Measurements from ENCODE around the gene MTR. TPM values are rescaled to one million over a fixed set of nuclear protein-coding genes. Genes with fewer than 3 reads are reported as not detected.

Gene MTR
- total and polyA plus RNA-seq, 4 donors = 2.5 to 19.0 (median 8.6) TPM

DNA sequence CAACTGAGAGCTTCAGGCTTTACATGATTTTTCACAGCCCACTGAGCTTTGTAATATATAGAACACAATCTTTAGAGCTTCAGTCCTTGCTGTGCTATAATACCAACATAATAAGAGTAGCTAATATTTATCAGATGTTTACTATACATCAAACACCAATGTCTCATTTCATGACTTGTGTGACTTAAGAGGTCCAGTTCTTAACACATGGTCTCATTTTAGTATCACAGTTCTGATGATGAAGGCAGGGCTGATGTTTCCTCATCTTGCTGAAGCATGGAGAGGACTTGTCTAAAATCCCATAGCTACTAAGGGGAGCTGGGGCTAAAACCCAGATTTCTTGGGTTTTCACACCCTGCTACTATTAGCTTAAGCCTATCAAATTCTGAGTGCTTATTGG, 5.5 kb downstream of the MTR start:
- Histone ChIP-seq H3K9me3 (ENCODE audit: control insufficient read depth in 4 of 4, low read length in 3 of 4) (no peaks in the 10 kb centered on the region), H3K4me1 (ENCODE audit: control insufficient read depth in 4 of 4, insufficient read depth in 4 of 4, low read length in 3 of 4) (peaks cover 0 to 15% (median 4%) of the 10 kb centered on the region in 4 donors), H3K4me3 (ENCODE audit: low read depth in 1 of 3, low read length in 3 of 3) (no peak overlapping the region), H3K27me3 (ENCODE audit: control insufficient read depth in 4 of 4, insufficient read depth in 4 of 4, low read length in 3 of 4) (no peaks in the 10 kb centered on the region), H3K27ac (ENCODE audit: low read depth in 1 of 2, low read length in 2 of 2) (no peak overlapping the region), H3K9ac (ENCODE audit: low read depth in 1 of 2, low read length in 2 of 2) (no peak overlapping the region), H3K36me3 (ENCODE audit: control insufficient read depth in 4 of 4, insufficient read depth in 3 of 4, low read depth in 1 of 4, low read length in 3 of 4) (peaks cover 0 to 6% (median 4%) of the 10 kb centered on the region in 4 donors)
- no peak for TF ChIP-seq YY1 (IDR thresholded peaks at IDR 0.05)
- TF ChIP-seq JUND (IDR thresholded peaks at IDR 0.05) = no peak
- no peak for TF ChIP-seq HNF4A (conservative IDR thresholded peaks at IDR 0.05)
- no peak for TF ChIP-seq SP1 (IDR thresholded peaks at IDR 0.05)
- TF ChIP-seq GABPA (IDR thresholded peaks at IDR 0.05 in 1 of 2, conservative IDR thresholded peaks at IDR 0.05 in 1 of 2) = no peak
- no peak for TF ChIP-seq HNF4G (IDR thresholded peaks at IDR 0.05)
- TF ChIP-seq, protein P1, sequence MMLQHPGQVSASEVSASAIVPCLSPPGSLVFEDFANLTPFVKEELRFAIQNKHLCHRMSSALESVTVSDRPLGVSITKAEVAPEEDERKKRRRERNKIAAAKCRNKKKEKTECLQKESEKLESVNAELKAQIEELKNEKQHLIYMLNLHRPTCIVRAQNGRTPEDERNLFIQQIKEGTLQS (IDR thresholded peaks at IDR 0.05) = no peak
- no peak for TF ChIP-seq TAF1 (conservative IDR thresholded peaks at IDR 0.05)
- TF ChIP-seq, protein P2, sequence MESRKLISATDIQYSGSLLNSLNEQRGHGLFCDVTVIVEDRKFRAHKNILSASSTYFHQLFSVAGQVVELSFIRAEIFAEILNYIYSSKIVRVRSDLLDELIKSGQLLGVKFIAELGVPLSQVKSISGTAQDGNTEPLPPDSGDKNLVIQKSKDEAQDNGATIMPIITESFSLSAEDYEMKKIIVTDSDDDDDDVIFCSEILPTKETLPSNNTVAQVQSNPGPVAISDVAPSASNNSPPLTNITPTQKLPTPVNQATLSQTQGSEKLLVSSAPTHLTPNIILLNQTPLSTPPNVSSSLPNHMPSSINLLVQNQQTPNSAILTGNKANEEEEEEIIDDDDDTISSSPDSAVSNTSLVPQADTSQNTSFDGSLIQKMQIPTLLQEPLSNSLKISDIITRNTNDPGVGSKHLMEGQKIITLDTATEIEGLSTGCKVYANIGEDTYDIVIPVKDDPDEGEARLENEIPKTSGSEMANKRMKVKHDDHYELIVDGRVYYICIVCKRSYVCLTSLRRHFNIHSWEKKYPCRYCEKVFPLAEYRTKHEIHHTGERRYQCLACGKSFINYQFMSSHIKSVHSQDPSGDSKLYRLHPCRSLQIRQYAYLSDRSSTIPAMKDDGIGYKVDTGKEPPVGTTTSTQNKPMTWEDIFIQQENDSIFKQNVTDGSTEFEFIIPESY (IDR thresholded peaks at IDR 0.05) = no peak
- no peak for TF ChIP-seq RAD21 (IDR thresholded peaks at IDR 0.05)
- TF ChIP-seq, protein P3, sequence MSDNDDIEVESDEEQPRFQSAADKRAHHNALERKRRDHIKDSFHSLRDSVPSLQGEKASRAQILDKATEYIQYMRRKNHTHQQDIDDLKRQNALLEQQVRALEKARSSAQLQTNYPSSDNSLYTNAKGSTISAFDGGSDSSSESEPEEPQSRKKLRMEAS (IDR thresholded peaks at IDR 0.05) = no peak
- no peak for TF ChIP-seq FOXA2 (IDR thresholded peaks at IDR 0.05)
- TF ChIP-seq, protein P4, sequence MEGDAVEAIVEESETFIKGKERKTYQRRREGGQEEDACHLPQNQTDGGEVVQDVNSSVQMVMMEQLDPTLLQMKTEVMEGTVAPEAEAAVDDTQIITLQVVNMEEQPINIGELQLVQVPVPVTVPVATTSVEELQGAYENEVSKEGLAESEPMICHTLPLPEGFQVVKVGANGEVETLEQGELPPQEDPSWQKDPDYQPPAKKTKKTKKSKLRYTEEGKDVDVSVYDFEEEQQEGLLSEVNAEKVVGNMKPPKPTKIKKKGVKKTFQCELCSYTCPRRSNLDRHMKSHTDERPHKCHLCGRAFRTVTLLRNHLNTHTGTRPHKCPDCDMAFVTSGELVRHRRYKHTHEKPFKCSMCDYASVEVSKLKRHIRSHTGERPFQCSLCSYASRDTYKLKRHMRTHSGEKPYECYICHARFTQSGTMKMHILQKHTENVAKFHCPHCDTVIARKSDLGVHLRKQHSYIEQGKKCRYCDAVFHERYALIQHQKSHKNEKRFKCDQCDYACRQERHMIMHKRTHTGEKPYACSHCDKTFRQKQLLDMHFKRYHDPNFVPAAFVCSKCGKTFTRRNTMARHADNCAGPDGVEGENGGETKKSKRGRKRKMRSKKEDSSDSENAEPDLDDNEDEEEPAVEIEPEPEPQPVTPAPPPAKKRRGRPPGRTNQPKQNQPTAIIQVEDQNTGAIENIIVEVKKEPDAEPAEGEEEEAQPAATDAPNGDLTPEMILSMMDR (IDR thresholded peaks at IDR 0.05; ENCODE audit: low read depth, low read length, missing input control) = no peak
- no peak for TF ChIP-seq EGR1 (IDR thresholded peaks at IDR 0.05; ENCODE audit: low read depth in 2 of 2)
- TF ChIP-seq, protein P5, sequence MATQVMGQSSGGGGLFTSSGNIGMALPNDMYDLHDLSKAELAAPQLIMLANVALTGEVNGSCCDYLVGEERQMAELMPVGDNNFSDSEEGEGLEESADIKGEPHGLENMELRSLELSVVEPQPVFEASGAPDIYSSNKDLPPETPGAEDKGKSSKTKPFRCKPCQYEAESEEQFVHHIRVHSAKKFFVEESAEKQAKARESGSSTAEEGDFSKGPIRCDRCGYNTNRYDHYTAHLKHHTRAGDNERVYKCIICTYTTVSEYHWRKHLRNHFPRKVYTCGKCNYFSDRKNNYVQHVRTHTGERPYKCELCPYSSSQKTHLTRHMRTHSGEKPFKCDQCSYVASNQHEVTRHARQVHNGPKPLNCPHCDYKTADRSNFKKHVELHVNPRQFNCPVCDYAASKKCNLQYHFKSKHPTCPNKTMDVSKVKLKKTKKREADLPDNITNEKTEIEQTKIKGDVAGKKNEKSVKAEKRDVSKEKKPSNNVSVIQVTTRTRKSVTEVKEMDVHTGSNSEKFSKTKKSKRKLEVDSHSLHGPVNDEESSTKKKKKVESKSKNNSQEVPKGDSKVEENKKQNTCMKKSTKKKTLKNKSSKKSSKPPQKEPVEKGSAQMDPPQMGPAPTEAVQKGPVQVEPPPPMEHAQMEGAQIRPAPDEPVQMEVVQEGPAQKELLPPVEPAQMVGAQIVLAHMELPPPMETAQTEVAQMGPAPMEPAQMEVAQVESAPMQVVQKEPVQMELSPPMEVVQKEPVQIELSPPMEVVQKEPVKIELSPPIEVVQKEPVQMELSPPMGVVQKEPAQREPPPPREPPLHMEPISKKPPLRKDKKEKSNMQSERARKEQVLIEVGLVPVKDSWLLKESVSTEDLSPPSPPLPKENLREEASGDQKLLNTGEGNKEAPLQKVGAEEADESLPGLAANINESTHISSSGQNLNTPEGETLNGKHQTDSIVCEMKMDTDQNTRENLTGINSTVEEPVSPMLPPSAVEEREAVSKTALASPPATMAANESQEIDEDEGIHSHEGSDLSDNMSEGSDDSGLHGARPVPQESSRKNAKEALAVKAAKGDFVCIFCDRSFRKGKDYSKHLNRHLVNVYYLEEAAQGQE (IDR thresholded peaks at IDR 0.05) = no peak
- no peak for DNase-seq (ENCODE audit: low spot score)

DNA sequence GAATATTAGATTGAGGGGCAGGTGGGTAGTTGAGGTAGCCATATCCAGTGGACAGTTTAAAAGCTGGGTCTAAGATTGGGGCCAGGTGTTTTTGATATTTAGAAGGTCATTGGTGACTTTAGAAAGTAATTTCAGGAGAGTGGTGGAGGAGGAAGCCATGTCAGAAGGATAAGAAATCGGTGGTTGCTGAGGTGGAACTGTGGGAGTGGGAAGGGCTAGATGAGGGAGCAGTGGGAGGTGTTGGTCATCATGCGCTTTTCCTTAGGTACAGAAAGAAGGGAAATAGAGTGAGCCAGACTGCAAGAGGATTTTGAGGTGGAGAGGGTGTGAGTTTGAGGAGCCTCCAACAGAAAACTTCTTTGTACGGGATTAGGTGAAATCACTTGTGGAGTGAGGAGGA, 7.2 kb downstream of the MTR start:
- Histone ChIP-seq H3K27ac (ENCODE audit: low read depth in 1 of 2, low read length in 2 of 2) (no peak overlapping the region), H3K36me3 (ENCODE audit: control insufficient read depth in 4 of 4, insufficient read depth in 3 of 4, low read depth in 1 of 4, low read length in 3 of 4) (peaks cover 0 to 6% (median 4%) of the 10 kb centered on the region in 4 donors), H3K9ac (ENCODE audit: low read depth in 1 of 2, low read length in 2 of 2) (no peak overlapping the region), H3K4me1 (ENCODE audit: control insufficient read depth in 4 of 4, insufficient read depth in 4 of 4, low read length in 3 of 4) (peaks cover 0 to 5% (median 0%) of the 10 kb centered on the region in 4 donors), H3K27me3 (ENCODE audit: control insufficient read depth in 4 of 4, insufficient read depth in 4 of 4, low read length in 3 of 4) (no peaks in the 10 kb centered on the region), H3K4me3 (ENCODE audit: low read depth in 1 of 3, low read length in 3 of 3) (no peak overlapping the region), H3K9me3 (ENCODE audit: control insufficient read depth in 4 of 4, low read length in 3 of 4) (no peaks in the 10 kb centered on the region)
- 91% methylated on average over 3 of the region's 3 CpGs for WGBS
- no peak for DNase-seq (ENCODE audit: low spot score)
- TF ChIP-seq NR2F2 (IDR thresholded peaks at IDR 0.05) = no peak
- TF ChIP-seq JUND (IDR thresholded peaks at IDR 0.05) = no peak
- TF ChIP-seq HNF4G (IDR thresholded peaks at IDR 0.05) = no peak
- TF ChIP-seq RAD21 (IDR thresholded peaks at IDR 0.05) = no peak
- TF ChIP-seq EGR1 (IDR thresholded peaks at IDR 0.05; ENCODE audit: low read depth in 2 of 2) = no peak
- TF ChIP-seq SP1 (IDR thresholded peaks at IDR 0.05) = no peak
- TF ChIP-seq, protein P1 (IDR thresholded peaks at IDR 0.05) = no peak
- no peak for TF ChIP-seq GABPA (IDR thresholded peaks at IDR 0.05 in 1 of 2, conservative IDR thresholded peaks at IDR 0.05 in 1 of 2)
- TF ChIP-seq, protein P2 (IDR thresholded peaks at IDR 0.05) = no peak
- TF ChIP-seq, protein P3 (IDR thresholded peaks at IDR 0.05) = no peak
- TF ChIP-seq, protein P4 (IDR thresholded peaks at IDR 0.05; ENCODE audit: low read depth, low read length, missing input control) = no peak
